Retinal pigment epithelial cell (primary cell): Measurements from ENCODE around the gene GRK4.

ENCODE experiments used
- DNase-seq: peaks from one replicate; pipeline ENCODE4 v3.0.0-alpha.2; 2010; ENCODE audit warnings: low read depth
- H3K4me3 ChIP-seq: 2 replicates; pipeline ENCODE4 v1.5.1; 2011; ENCODE audit warnings: mild to moderate bottlenecking, low read length, control low read depth, moderate library complexity
- CTCF ChIP-seq: conservative IDR thresholded peaks from 2 replicates; pipeline ENCODE4 v1.5.1; 2011; ENCODE audit warnings: low read depth, low read length, control low read depth, inconsistent platforms

The GRK4 gene

GRCh38 chr4:2923668-2924173 is 39.6 kb upstream of the GRK4 start:
- TF ChIP-seq CTCF: no peak
- no peak overlapping the region for H3K4me3 ChIP-seq
- DNase-seq: no peak

- DNase-seq: no peak
- H3K4me3 ChIP-seq: no peak overlapping the region
- TF ChIP-seq CTCF: no peak
Observed at GRCh38 chr4:2924286-2924685, 39.1 kb upstream of the GRK4 start.

- H3K4me3 ChIP-seq: no peak overlapping the region
- DNase-seq: no peak
- TF ChIP-seq CTCF: no peak
Observed at GRCh38 chr4:2924765-2925301, 38.5 kb upstream of the GRK4 start.

GRCh38 chr4:2925496-2925895 is 37.9 kb upstream of the GRK4 start:
- no peak for DNase-seq
- H3K4me3 ChIP-seq: no peak overlapping the region
- TF ChIP-seq CTCF: no peak

GRCh38 chr4:2925931-2926860 is 37.2 kb upstream of the GRK4 start:
- no peak for TF ChIP-seq CTCF
- DNase-seq: no peak
- no peak overlapping the region for H3K4me3 ChIP-seq

- TF ChIP-seq CTCF: no peak
- no peak for DNase-seq
- no peak overlapping the region for H3K4me3 ChIP-seq
Observed at GRCh38 chr4:2927016-2927695, 36.2 kb upstream of the GRK4 start.

- H3K4me3 ChIP-seq: no peak overlapping the region
- no peak for DNase-seq
- TF ChIP-seq CTCF: no peak
Observed at GRCh38 chr4:2927696-2928075, 35.7 kb upstream of the GRK4 start.
